Activated T-cell treated with anti-CD3 and anti-CD28 coated beads for 1 hour (primary cell): ENCODE measurements around the gene PROX2.

Source experiments
- DNase-seq: peaks from one replicate; pipeline ENCODE4 v3.0.0-alpha.2; 2020; ENCODE audit warnings: low read depth

PROX2 gene

DNA sequence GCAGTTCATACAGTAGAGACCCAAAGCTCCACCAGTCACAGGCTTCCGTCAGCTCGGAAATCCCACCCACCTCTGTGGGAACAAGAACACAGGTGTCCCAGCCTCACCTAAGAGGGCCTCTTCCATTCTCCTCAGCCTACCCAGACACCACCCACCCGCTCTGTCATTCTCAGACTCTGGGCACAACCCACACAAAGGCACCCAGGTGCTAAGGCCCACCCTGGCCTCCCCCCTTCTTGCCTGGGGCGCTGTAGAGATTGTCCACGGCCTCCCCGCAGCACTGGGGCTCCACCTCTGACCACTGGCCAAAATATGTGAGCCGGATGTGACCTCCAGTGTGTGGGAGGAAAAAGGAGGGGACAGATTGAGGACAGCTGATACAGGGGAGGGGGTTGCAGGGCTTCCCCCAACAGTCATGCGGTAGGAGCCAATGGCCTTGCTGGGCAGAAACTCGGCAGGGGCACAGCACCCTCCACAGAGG, 33.0 kb upstream of the PROX2 start:
- DNase-seq = no peak

DNA sequence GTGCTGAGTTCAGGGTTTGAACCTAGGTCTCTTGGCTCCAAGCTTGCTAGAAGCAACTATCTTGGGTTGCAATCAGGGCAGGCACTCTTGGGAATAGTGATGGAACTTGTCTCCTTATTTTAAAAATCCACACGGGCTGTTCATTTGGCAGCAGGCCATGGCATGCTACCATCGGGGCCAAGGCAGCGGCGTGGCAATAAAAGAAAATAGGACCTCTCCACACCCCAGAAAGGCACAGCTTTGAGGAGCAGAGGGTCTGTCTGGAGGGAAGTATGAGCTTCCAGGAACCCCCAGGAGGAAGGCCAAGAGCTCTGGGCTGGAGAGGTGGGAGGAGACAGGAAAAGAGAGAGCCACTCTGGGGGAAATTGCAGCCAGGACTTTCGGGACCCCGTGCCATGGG, 31.8 kb upstream of the PROX2 start:
- no peak for DNase-seq

DNA sequence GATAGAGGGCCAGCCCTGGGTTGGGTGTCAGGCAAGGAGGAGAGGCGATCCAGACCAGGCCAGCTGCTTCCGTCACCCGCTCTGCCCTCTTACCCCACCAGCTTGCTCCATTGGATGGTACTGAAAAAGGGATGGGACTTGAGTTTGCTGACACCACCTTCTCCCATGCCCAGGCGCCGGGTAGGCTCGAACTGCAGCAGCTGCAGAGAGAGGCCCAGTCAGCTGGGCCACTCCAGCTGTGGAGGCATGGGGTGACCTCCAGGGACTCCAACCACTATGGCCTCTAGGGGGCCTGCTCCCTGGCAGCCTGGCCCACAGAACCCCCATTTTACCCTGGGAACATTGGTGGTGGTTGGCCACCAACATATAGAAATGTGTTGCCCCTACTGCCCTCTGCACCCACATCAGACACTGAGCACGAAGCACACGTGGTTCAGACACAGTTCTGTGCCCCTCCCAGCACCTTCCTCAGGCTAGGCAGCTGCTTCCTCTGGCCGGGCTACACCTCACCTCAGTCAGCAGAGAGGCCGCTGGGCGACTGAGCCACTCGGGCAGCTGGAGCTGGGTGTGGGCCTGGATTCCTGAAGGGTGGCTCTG, 31.1 kb upstream of the PROX2 start:
- no peak for DNase-seq

DNA sequence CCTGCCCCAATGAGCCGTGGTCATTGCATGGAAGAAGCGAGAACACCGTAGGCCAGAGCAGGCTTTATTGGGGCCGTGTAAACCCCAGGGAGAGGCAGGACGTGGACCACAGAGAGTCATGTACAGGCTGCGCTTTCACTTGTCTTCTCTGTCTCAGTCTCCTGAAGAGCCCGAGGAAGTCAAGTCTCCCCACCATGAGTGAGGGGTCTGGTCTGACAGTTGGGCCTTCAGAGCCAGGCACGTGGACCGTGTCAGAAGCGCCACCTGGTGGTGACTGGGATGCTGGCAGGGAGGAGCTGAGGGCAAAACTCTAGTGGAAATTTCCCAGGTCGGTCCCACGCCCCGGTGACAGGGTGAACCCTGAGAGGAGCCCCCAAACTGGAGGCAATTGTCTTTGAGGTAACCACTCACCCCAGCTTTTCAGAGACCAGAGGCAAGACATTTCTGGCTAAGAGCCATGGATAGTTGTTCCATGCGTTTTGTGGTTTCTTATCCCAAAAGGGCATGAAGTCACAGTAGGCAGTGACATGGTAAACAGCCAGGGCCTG, 29.7 kb upstream of the PROX2 start:
- peak; percentile 82 for DNase-seq

DNA sequence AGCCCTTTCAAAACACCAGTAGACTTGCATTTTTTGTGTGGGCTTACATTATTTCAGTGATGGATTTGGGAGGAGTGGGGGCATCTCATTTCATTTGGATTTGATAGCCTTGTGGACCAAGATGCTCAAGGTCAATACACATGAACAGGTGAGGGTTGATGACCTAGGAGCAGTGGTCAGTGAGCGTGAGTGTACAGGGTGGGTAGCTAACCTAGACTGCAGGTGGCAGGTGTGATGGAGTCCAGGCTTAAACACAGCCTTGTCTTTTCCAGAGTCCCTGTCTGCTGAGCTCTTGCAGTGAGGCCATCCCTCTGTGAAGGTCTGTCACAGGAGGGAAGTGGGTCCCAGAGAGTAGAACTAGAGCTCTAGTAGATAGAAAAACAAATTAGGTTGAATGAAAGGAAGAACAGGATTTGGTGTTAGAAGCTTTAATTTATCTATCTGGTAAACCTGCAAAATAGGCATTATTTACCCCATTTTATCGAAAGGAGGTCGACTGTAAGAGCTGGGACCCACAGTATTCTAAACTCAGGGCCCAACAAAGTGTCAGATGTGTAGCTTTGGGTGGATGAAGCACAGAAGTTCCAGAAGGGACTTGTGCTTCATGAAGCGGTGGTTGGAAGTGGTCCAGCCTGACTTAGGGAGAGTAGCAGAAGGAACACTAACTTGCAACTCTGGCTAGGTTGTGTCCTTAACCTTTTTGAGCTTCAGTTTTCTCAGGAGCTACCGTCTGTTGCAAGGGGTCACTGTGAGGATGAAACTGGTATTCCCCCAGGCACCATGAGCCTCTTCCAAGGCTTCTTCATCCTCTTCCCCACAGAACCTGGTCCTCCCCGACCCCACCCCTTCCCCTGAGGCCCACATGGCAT, 28.9 kb upstream of the PROX2 start:
- DNase-seq = no peak

DNA sequence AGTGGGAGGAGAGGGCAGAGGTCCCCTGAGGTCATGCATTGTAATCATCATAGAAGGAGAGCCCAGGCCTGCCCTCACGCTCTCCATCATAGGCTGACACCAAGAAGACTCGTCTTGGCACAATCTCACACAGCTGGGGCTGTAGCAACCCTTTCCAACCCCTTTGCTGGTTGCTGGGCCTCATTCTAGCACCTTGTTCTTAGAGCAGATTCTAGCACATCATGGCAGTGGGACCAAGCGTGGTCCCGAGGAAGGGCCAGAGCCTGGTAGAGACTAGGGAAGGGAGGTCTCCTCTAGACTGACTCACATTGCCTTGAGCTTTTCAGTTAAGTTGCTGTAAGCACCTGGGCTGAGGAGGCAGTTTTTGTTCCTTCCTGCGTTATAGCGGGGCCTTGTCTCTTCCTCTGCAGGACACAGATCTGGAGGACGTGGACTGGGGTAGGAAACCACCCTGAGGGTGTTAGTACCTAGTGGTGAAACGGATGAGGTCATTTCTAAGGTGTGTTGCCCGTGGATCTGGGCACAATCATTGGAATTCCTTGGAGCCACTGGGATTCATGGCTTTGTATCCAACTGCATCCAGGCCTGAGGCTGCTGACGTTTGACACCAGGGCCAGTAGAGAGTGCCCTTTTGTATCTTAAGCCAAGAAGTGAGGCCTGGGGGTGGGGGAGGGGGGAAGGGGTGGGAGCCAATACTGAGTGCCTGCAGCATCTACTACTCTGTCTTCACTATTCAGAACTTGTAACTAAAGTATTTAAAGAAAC, 27.2 kb upstream of the PROX2 start:
- no peak for DNase-seq

DNA sequence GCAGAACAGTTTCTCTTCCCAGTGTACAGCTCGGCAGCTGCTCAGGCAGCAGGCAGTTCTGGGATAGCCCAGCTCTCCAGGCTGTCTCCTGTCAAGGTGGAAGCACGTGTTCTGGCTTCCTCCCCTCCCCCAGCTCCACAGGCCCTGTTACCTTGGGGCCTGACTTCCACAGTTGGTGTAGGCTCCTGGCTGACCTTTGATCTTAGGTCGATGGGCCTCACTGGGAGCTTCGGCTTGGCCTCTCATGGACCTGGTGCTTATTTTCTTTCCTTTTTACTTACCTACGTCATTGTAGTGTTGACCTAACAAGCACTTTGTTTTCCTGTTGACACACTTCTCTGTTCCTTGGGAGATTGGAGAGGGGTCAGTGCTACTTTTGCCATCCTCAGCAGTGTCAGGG, 22.7 kb upstream of the PROX2 start:
- no peak for DNase-seq

DNA sequence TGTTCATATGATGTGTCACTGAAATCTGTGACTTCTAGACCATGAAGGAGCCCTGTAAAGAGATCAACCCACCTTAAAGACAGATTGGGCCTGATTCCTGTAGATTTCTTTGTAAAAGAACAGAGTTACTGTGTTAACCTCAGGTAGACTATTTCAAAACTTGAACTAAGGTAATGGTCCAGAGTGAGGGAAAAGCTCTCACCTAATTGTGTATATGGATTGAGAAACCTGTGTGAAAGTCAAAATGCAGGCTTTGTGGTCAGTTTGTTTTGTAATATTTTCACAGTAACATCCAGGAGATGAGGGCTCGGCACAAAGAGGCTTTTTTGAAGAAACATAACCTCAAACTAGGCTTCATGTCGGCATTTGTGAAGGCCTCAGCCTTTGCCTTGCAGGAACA, 22.1 kb upstream of the PROX2 start:
- DNase-seq = no peak

DNA sequence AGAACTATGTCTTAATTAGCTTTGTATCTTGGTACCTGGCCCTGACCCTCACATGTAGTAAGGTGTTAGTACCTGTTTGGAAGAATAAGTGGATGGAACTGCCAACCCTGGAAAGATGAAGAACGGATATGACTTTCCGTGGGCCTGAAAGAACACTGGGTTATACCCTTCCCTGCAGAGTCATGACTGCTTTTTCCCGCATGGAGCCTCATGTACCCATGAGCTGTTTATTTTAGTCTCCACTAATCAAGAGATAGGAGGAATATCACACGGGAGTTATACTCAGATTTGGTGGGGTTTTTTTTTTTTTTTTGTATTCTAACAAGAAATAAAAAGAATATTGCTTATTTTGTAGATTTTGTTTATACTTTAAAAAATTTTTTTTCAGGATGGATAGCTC, 21.7 kb upstream of the PROX2 start:
- DNase-seq = no peak

DNA sequence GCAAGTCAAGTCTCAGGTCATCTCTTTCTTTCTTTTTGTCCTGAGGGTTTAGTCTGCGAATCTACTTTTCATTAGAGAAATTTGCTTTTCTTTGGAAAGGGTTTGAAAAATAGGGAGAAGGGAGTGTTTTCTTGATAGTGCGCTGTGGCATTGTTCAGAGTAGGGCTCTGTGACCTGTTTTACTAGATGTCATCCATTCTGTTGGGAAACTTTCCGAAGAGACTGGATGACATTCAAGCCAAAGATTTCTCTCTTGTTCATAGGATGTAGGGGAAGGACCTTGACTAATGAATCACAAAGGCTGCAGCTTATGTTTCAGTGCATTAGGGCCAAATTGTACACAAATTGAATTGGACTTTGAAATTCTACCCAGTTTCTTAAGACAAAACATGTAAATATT, 20.5 kb upstream of the PROX2 start:
- DNase-seq = no peak

DNA sequence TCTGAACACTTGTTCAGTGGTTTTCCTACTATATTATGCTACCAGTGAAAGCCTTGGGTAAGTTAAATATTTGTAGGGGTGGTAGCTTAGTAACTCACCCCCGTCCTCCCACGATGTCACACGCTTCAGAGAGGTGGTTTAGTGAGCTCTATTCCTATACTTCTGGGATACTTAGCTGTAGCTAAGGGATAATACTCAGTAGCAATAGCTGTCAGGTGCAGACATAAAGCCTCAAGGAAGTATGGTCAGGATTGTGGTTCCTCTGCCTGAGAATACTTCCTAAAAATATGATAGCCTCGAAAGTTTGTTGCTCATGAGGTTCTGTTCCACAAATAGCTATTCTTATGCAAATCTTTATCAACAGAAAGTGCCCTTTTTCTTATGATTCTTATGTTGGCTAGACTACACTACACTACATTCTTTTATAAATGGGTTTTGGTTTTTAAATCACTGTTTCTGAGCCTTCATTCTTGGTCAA, 17.7 kb upstream of the PROX2 start:
- DNase-seq = no peak

DNA sequence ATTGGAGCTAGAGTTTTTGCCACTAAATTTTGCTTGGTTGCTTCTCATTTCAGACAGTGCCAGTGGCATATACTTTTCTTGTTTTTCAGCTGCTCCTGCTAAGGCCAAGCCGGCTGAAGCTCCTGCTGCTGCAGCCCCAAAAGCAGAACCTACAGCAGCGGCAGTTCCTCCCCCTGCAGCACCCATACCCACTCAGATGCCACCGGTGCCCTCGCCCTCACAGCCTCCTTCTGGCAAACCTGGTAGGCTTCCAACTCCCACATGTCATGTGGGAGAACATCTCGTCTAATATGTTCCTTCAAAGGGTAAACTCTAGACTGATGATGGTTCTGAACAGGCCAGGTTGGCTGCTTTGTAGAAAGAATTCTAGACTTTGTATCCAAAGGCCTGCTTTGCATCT, 16.8 kb upstream of the PROX2 start:
- no peak for DNase-seq

DNA sequence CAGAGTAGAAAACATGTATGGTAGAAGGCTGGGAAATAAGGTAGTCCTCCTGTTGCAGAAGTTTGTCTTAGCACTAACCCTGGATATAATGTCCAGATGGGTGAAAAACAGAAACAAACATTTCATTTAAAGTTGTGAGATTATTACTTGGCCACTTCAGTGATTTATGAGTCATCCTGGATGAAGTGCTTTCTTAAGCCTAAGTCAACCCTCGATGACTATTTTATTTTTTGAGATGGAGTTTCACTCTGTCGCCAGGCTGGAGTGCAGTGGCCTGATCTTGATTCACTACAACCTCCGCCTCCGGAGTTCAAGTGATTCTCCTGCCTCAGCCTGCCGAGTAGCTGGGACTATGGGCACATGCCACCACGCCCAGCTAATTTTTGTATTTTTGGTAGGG, 15.9 kb upstream of the PROX2 start:
- no peak for DNase-seq

DNA sequence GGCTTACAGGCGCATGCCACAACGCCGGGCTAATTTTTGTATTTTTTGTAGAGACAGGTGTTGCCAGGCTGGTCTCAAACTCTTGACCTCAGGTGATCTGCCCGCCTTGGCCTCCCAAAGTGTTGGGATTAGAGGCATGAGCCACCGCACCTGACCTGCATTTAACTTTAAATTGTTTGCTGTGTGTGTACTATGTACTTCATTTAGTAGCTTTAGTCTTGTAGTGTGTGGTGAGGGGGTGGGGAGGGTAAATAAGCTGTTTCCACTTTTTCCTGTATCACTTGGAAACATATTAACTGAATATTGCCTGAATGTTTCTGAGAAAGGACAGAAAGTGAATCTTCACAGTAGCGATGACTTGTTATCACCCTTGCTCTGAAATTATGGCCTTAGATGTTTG, 14.3 kb upstream of the PROX2 start:
- DNase-seq = no peak

DNA sequence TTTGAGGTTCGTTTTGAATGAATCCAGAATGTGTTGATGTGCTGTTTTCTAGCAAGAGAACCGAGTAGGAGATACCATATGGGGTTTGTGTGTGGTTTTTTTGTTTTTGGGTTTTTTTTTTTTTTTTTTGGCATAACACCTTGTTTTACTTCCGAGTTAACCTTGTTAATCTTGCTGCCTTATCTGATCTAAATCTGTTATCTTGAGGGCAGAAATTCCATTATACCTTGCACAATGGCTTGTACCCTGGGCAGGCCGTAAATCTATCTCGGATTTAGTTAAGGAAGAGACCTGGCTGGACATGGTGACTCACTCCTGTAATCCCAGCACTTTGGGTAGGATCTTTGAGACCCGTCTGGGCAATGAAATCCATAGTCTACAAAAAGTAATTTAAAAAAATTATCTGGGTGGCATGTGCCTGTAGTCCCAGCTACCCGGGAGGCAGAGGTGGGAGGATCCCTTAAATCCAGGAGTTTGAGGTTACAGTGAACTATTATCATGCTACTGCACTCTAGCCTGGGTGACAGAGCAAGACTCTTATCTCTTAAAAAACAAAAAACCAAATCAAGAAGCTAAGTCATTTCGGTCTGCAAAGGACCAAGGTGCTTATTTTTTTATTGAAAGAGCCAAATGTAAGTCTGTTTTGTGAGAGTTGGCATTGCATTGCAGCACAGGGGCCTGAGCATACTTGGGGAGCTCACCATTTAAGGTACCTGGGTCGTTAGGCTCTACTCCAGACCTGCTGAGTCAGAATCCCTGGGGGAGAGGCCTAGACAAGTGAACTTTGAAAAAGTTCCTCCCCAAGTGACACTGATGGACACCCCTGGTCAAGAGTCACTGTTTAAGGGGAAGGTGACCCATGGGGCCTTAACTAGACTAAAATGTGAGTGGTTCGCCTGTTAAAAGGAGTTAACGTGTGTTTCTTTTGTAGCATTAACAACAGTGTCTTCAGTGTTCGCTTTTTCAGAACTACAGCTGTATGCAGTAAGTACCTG, 12.5 kb upstream of the PROX2 start:
- DNase-seq = no peak

DNA sequence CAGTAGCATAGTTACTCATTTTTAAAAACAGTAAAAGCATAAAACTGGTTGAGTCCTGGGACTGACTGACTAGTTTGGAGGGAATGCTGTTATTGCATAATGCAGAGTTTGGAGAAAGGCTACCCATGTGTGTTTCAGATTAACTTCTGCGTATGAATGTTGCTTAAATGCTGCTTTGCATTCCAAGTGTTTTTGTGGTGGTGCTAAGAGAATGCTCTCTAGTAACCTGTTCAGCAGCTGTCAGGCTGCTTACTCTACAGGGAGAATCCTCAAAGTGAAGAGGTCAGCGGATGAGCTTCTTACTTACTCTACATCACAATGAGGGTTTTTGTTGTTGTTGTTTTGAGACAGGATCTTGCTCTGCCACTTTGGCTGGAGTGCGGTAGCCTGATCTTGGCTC, 10.1 kb upstream of the PROX2 start:
- no peak for DNase-seq

DNA sequence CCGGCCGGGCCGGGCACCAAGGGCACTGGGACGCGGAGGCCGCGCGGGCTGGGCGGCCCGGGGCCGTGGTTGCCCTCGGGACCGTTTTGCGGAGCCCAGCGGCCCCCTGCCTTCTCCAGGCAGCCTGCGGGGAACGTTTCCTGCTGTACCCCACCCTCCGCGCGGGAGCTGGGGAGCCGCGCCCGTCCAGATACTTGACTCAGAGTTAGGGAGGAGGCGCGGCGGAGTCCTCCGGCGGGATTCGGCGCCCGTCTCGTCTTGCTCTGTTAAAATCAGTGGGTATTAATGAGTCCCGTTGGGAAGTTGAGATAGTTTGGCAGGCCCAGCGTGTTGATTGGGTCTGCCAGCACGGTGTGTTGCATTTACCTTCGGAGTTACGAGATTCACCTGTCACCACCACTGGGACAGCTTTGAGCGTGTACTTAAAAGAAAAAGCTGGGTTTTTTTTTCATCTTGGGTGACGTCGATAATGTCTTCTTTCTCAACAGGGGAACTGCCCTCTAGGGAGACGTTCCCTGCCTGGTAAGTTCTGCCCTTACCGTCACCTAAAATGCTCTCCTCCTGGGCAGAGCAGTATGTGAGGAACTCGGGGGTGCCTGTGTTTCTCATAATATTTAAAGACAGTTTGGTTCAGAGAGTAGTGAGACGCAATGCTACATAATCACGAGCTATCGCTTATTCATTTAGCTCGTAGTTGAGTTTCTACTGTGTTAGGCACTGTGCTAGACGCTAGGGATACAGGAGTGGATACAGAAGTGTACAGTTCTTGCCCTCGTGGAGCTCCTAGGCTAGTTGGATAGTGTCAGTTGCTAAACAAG, 6.4 kb upstream of the PROX2 start:
- DNase-seq = peak; percentile 37

DNA sequence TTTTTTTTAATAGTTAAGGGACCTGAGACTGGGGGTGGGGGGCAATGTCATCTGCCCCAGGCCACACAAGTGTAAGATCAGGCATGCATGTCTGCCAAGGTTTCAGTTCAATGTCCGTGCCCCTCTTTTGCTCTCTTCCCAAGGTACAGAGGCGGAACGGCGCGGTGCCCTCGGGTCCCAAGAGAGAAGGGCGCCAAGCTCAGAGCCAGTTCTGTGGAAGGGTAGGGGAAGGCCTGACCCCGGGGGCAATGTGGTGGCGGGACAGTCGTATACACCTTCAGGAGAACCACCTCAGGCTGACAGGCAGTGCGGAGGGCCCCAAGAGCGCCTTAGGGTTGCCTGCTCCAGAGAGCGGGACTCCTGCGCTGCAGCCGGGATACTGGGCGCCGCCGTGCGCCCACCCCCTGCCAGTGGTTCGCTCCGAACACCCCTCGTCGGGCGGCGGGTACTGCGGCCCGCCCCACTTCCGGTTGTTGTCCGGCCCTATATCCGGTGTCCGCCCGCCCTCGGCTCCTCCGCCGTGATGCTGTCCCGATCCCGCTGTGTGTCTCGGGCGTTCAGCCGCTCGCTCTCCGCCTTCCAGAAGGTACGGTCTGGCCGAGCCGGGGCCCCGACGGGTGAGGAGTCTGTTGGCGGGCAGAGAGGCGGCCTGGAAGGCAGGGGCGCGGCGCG, 5.6 kb upstream of the PROX2 start, which contains the start of gene DLST:
Gene DLST, plus strand, starts transcription at position 486 of the 672 bp plus-strand sequence. Its CDS starts 38 bp downstream, at position 524.
- DNase-seq = peak; percentile 79

DNA sequence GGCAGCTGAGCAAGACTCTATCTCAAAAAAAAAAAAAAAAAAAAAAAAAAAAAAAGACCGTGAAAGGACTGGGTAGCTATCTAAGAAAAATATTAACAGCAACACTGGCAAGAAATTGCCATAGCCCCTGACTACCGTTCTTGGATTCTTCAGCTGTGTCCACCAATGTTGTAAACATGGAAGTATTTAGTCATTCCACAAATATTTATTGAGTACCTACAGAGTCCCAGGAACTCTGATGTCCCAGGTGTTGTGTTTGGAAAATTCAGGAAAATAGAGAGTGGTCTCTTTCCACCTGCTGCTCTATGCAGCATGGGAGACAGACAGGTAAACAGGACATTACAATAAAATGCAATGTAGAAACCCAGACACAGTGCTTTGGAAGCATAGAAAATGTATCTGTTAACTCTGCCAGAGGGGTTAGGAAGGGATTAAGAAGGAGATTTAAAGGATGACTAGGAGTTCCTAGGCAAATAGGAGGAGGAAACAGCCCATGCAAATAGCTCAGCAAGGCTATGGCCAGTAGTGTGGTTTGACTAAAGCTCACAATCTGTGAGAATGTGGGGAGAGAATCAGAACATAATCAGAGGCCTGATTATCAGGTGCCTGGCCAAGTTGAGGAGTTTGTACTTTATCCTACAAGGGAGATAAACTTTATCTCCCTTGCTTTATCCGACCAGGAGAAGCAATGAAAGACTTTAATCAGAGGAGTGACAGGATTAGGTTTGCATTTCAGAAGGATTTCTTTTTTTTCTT, 3.7 kb upstream of the PROX2 start:
- no peak for DNase-seq
